HUES6 (cell line): ENCODE measurements around the gene OR4D1.

Source experiments
- H3K27ac ChIP-seq: 2 replicates; pipeline ENCODE4 v1.7.0; 2013; ENCODE audit warnings: low read depth, mild to moderate bottlenecking, low read length, inconsistent platforms
- H3K27me3 ChIP-seq: 2 replicates; pipeline ENCODE4 v1.6.1; 2013; ENCODE audit warnings: low read length; ENCODE audit not compliant: control insufficient read depth, insufficient read depth
- H3K36me3 ChIP-seq: 2 replicates; pipeline ENCODE4 v1.6.1; 2013; ENCODE audit warnings: low read length; ENCODE audit not compliant: control insufficient read depth, insufficient read depth
- H3K4me1 ChIP-seq: 2 replicates; pipeline ENCODE4 v1.6.1; 2013; ENCODE audit warnings: low read length; ENCODE audit not compliant: control insufficient read depth, insufficient read depth
- H3K4me3 ChIP-seq: 2 replicates; pipeline ENCODE4 v1.5.1; 2013; ENCODE audit warnings: low read depth, low read length
- H3K9ac ChIP-seq: one replicate; pipeline ENCODE4 v1.6.1; 2013; ENCODE audit warnings: mild to moderate bottlenecking, low read length
- H3K9me3 ChIP-seq: 2 replicates; pipeline ENCODE4 v1.6.1; 2013; ENCODE audit warnings: low read depth, low read length; ENCODE audit not compliant: control insufficient read depth, insufficient read depth

Gene OR4D1

GRCh38 chr17:58153046-58153445 is 4.9 kb downstream of the OR4D1 start:
- no peaks in the 10 kb centered on the region for H3K9me3 ChIP-seq
- no peak overlapping the region for H3K9ac ChIP-seq
- peaks cover 94% of the 10 kb centered on the region for H3K27me3 ChIP-seq
- H3K4me3 ChIP-seq: no peak overlapping the region
- no peaks in the 10 kb centered on the region for H3K36me3 ChIP-seq
- 0 out of 2 replicates have a peak, but pooled peaks cover 2% of the 10 kb centered on the region for H3K4me1 ChIP-seq
- H3K27ac ChIP-seq: no peak overlapping the region

GRCh38 chr17:58153671-58154070 is 5.5 kb downstream of the OR4D1 start:
- H3K27ac ChIP-seq: no peak overlapping the region
- H3K9me3 ChIP-seq: no peaks in the 10 kb centered on the region
- H3K27me3 ChIP-seq: peaks cover 93% of the 10 kb centered on the region

GRCh38 chr17:58156839-58157803 is 8.9 kb downstream of the OR4D1 start:
- H3K36me3 ChIP-seq: no peaks in the 10 kb centered on the region
- H3K27ac ChIP-seq: no peak overlapping the region
- peak overlapping the region; percentile 19 for H3K9ac ChIP-seq
- peak overlapping the region; percentile 80 for H3K4me3 ChIP-seq
- H3K27me3 ChIP-seq: peaks cover 93% of the 10 kb centered on the region
- no peaks in the 10 kb centered on the region for H3K9me3 ChIP-seq
- 0 out of 2 replicates have a peak, but pooled peaks cover 2% of the 10 kb centered on the region for H3K4me1 ChIP-seq

More at GRCh38 chr17:58153671-58154070, 5.5 kb downstream of the OR4D1 start:
- Histone ChIP-seq H3K4me3 (no peak overlapping the region), H3K36me3 (no peaks in the 10 kb centered on the region), H3K4me1 (0 out of 2 replicates have a peak, but pooled peaks cover 2% of the 10 kb centered on the region), H3K9ac (no peak overlapping the region)

- Histone ChIP-seq H3K27ac (no peak overlapping the region), H3K36me3 (no peaks in the 10 kb centered on the region), H3K9me3 (no peaks in the 10 kb centered on the region), H3K27me3 (peaks cover 93% of the 10 kb centered on the region), H3K4me3 (no peak overlapping the region), H3K4me1 (0 out of 2 replicates have a peak, but pooled peaks cover 2% of the 10 kb centered on the region), H3K9ac (no peak overlapping the region)
Observed at GRCh38 chr17:58158181-58158580, 10.0 kb downstream of the OR4D1 start.

- 0 out of 2 replicates have a peak, but pooled peaks cover 2% of the 10 kb centered on the region for H3K4me1 ChIP-seq
- H3K9ac ChIP-seq: no peak overlapping the region
- no peaks in the 10 kb centered on the region for H3K36me3 ChIP-seq
- H3K27ac ChIP-seq: no peak overlapping the region
- H3K9me3 ChIP-seq: no peaks in the 10 kb centered on the region
- no peak overlapping the region for H3K4me3 ChIP-seq
- peaks cover 80% of the 10 kb centered on the region for H3K27me3 ChIP-seq
Observed at GRCh38 chr17:58161566-58161965, 13.4 kb downstream of the OR4D1 start.

- H3K27ac ChIP-seq: no peak overlapping the region
- H3K4me3 ChIP-seq: no peak overlapping the region
- no peak overlapping the region for H3K9ac ChIP-seq
- no peaks in the 10 kb centered on the region for H3K9me3 ChIP-seq
- H3K4me1 ChIP-seq: no peaks in the 10 kb centered on the region
- peaks cover 78% of the 10 kb centered on the region for H3K27me3 ChIP-seq
- no peaks in the 10 kb centered on the region for H3K36me3 ChIP-seq
Observed at GRCh38 chr17:58165981-58166380, 17.8 kb downstream of the OR4D1 start.

GRCh38 chr17:58166682-58167081 is 18.5 kb downstream of the OR4D1 start, which contains the start of gene OR4D2:
TSS of gene OR4D2 (plus strand) at chr17:58166982. CDS start at chr17:58169656, 2,674 bp downstream.
- H3K9ac ChIP-seq: no peak within 1 kb of the TSS
- H3K36me3 ChIP-seq: no peaks in the 10 kb centered on the region
- H3K27ac ChIP-seq: no peak within 1 kb of the TSS
- no peaks in the 10 kb centered on the region for H3K9me3 ChIP-seq
- H3K27me3 ChIP-seq: peaks cover 71% of the 10 kb centered on the region
- H3K4me1 ChIP-seq: no peaks in the 10 kb centered on the region
- H3K4me3 ChIP-seq: no peak within 1 kb of the TSS

GRCh38 chr17:58170622-58171021 is 22.4 kb downstream of the OR4D1 start:
- Histone ChIP-seq H3K27me3 (peaks cover 47% of the 10 kb centered on the region; the same call in 1 of the 2 replicates), H3K4me3 (no peak overlapping the region), H3K4me1 (no peaks in the 10 kb centered on the region), H3K9me3 (no peaks in the 10 kb centered on the region), H3K27ac (no peak overlapping the region), H3K9ac (no peak overlapping the region), H3K36me3 (no peaks in the 10 kb centered on the region)

GRCh38 chr17:58172369-58173071 is 24.3 kb downstream of the OR4D1 start:
- Histone ChIP-seq H3K36me3 (no peaks in the 10 kb centered on the region), H3K4me1 (no peaks in the 10 kb centered on the region), H3K27me3 (peaks cover 36% of the 10 kb centered on the region; the same call in 1 of the 2 replicates), H3K9ac (no peak overlapping the region), H3K4me3 (no peak overlapping the region), H3K9me3 (no peaks in the 10 kb centered on the region), H3K27ac (no peak overlapping the region)

- H3K36me3 ChIP-seq: no peaks in the 10 kb centered on the region
- no peak overlapping the region for H3K27ac ChIP-seq
- peaks cover 20% of the 10 kb centered on the region; the same call in 1 of the 2 replicates for H3K27me3 ChIP-seq
- H3K4me3 ChIP-seq: no peak overlapping the region
- H3K4me1 ChIP-seq: no peaks in the 10 kb centered on the region
- no peak overlapping the region for H3K9ac ChIP-seq
- no peaks in the 10 kb centered on the region for H3K9me3 ChIP-seq
Observed at GRCh38 chr17:58174871-58175270, 26.7 kb downstream of the OR4D1 start.
